D721Med (cell line): Measurements from ENCODE around the gene OPCML.
A peak's percentile ranks its signal among the peaks of the same experiment; 100 is the strongest.

Experiments used
- DNase-seq: peaks from one replicate; pipeline ENCODE4 v3.0.0; 2011; ENCODE audit warnings: low spot score; ENCODE audit not compliant: insufficient read length
- FAIRE-seq: peaks from 2 replicates; lab custom pipeline; 2011; peaks lifted over from hg19 to GRCh38; lab: Jason Lieb, UNC
- TF ChIP-seq, protein P1 (sequence below): IDR thresholded peaks from 2 replicates; pipeline ENCODE4 v1.5.1; 2012; ENCODE audit warnings: mild to moderate bottlenecking, control low read depth; ENCODE audit not compliant: insufficient read depth; ENCODE audit errors: missing control alignments

Gene OPCML

DNA sequence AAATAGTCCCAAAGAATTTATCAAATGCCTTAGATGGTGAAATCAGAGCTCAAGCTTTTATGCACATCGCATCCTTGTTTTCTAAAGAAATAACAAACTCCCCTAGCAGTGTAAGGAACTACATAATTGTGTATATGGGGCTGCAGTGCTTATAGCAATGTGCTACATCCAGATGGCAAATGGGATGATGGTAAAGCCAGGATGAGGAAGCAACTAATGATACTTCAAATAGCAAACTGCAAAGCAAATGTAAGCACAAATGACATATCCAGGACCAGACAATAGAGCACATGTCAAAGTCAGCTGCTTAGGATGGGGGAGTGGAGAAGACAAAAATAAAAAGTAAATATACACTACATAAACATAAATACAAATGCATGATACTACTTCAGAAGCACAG, 425.9 kb downstream of the OPCML start:
- FAIRE-seq = no peak
- no peak for DNase-seq
- TF ChIP-seq, protein P1, sequence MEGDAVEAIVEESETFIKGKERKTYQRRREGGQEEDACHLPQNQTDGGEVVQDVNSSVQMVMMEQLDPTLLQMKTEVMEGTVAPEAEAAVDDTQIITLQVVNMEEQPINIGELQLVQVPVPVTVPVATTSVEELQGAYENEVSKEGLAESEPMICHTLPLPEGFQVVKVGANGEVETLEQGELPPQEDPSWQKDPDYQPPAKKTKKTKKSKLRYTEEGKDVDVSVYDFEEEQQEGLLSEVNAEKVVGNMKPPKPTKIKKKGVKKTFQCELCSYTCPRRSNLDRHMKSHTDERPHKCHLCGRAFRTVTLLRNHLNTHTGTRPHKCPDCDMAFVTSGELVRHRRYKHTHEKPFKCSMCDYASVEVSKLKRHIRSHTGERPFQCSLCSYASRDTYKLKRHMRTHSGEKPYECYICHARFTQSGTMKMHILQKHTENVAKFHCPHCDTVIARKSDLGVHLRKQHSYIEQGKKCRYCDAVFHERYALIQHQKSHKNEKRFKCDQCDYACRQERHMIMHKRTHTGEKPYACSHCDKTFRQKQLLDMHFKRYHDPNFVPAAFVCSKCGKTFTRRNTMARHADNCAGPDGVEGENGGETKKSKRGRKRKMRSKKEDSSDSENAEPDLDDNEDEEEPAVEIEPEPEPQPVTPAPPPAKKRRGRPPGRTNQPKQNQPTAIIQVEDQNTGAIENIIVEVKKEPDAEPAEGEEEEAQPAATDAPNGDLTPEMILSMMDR = no peak

DNA sequence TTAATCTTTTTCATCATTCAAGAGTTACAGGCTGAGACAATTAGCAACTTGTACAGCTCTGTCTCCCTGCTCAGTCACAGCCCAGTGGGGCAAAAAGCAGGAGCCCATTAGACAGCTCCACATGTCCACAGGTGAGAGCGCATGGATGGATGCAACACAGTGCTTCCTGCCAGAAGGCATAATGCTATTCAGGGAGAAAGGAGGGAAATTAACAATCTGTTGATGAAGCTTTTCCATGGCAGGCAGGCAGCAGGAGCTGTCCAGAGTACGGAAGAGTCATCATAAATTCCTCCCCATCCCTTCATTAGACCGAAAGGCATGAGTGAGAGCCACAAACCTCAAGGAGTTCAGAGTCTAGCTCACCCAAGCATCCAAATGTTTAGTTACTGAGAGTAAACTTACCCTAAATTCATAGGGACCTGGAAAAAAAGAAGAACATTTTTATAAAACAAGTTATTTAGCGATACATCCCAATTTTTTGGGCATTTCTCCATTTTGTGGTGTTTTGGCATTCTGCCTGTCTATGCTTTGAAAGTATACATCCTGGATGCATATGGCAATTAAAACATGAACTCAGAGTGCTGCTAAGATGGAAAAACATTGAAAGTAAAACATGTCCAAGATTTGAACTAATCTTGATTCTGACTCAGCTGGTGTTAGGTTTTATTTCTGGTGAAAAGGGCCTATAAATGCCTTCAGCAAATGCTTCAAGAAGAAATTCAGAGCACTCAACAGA, 428.1 kb downstream of the OPCML start:
- TF ChIP-seq, protein P1 = no peak
- FAIRE-seq (no peak), DNase-seq (no peak)

DNA sequence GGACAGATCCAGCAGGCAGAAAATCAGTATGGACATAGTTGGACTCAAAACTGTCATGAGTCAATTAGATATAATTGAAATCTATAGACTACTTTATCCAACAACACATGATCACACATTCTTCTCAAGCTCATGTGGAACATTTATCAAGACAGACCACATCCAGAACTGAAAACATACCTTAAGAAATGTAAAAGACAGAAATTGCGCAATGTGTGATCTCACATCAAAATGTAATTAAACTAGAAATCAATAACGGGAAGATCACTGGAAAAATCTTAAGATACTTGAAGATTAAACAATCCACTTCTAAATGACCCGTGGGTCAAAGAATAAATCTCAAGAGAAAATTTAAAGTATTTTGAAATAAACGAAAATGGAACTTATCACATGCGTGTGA, 435.3 kb downstream of the OPCML start:
- no peak for DNase-seq
- FAIRE-seq = no peak
- TF ChIP-seq, protein P1 = no peak

DNA sequence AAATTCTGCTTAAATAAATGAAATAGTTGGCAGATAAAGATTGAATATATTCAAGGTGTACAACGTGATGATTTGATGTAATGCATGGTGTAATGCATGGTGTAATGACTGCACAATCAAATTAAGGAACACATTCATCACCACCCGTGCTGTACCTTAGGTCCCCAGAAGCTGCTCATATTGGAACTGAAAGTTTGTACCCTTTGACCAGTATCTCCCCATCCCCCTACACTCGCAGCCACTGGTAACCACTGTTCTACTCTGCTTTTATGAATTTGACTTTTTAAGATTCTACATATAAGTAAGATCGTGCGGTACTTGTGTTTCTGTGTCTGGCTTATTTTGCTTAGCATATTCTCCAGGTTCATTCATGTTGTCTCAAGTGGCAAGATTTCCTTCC, 445.8 kb downstream of the OPCML start:
- DNase-seq (no peak), FAIRE-seq (no peak)
- TF ChIP-seq, protein P1 = no peak

DNA sequence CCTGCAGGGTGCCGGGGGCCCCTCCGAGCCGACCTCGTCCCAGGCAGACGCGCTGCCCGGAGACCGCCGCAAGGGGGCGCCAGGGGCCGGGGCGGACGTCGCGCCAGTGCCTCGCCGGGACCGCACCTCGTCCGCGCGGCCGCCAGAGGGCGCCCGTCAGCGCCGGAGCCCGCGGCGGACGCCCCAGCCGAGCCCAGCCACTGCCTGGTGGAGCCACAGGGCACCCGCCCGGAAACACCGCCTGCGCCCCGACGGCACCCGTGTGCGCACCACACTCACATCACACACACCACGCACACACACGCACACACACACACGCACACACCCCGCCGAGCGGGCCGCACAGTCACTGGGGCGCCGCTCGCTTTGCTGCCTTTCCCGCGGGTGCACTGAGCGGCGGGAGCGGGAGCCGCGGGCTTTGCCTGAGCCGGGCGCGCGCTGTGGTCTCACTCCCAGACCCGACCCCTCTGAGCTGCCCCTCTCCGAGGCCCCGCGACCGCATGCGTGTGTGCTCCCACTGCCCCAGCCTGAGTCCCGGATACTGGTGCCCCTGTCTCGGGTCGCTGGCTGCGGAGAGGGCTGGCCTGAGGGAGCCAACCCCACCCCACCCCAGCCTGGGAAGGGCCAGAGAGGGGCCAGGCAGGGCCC, 449.3 kb downstream of the OPCML start:
- FAIRE-seq = no peak
- DNase-seq = no peak
- TF ChIP-seq, protein P1 = peak; percentile 93

DNA sequence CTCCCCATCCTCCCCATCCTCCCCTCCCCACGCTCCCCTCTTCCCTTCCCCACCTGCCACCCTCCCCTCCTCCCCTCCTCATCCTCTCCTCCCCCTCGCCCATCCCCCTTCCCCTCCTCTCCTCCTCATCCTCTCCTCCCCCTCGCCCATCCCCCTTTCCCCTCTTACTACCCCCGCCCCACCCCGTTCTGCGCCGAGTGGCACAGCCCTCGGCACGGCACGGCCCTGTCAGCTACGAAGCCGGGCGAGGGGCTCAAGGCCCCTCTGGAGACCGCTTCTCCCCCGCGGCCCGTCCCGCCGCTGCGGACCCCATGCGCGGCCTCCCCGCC, 449.9 kb downstream of the OPCML start:
- DNase-seq = no peak
- FAIRE-seq = no peak

More for the DNA sequence above, 449.9 kb downstream of the OPCML start:
- TF ChIP-seq, protein P1 = no peak
